ENCODE results near the gene TTC3. TPM values are rescaled to one million over a fixed set of nuclear protein-coding genes. Genes with fewer than 3 reads are reported as not detected.

Gene TTC3
- total and polyA plus RNA-seq, 2 of the 13 experiments (the other 11 are each of a cell fraction or from before 2014, with no cell fraction given), result 55.7 to 108 TPM

GRCh38 chr21:37073417-37074196, 553 bp downstream of the TTC3 start (continued):
- TF ChIP-seq CREBL2 (CRISPR knock-in tag; IDR thresholded peaks at IDR 0.05; ENCODE audit: borderline replicate concordance) (peak; percentile 78; the same call in 1 of the 2 replicates), HDAC2 (CRISPR knock-in tag; IDR thresholded peaks at IDR 0.05) (peak; percentile 48; the same call in 1 of the 2 replicates), IKZF5 (CRISPR knock-in tag; IDR thresholded peaks at IDR 0.05) (peak; percentile 28; the same call in 1 of the 2 replicates), ARID4A (CRISPR knock-in tag; IDR thresholded peaks at IDR 0.05; ENCODE audit: borderline replicate concordance) (peak; percentile 78), SALL1 (CRISPR knock-in tag; IDR thresholded peaks at IDR 0.05) (peak; percentile 74), ZNF781 (CRISPR knock-in tag; IDR thresholded peaks at IDR 0.05; ENCODE audit: borderline replicate concordance, not compliant biosample characterization) (peak; percentile 32), MAZ (IDR thresholded peaks at IDR 0.05; ENCODE audit: borderline replicate concordance, low read depth, low read length) (no peak), MAZ (CRISPR knock-in tag; IDR thresholded peaks at IDR 0.05; ENCODE audit: low read depth) (peak; percentile 47), ZNF589 (CRISPR knock-in tag; conservative IDR thresholded peaks at IDR 0.05) (0 out of 2 replicates have a peak, but pooled peaks have one; percentile 41), AHDC1 (CRISPR knock-in tag; IDR thresholded peaks at IDR 0.05; ENCODE audit: borderline replicate concordance) (0 out of 2 replicates have a peak, but pooled peaks have one; percentile 22), REL (CRISPR knock-in tag; conservative IDR thresholded peaks at IDR 0.05) (0 out of 2 replicates have a peak, but pooled peaks have one; percentile 47), ZNF768 (CRISPR knock-in tag; IDR thresholded peaks at IDR 0.05) (peak; percentile 66; the same call in 1 of the 2 replicates), GPN1 (CRISPR knock-in tag; IDR thresholded peaks at IDR 0.05; ENCODE audit: borderline replicate concordance) (no peak), NFKB2 (CRISPR knock-in tag; IDR thresholded peaks at IDR 0.05; ENCODE audit: borderline replicate concordance) (0 out of 2 replicates have a peak, but pooled peaks have one; percentile 22), MTF2 (CRISPR knock-in tag; IDR thresholded peaks at IDR 0.05; ENCODE audit: borderline replicate concordance) (peak; percentile 55; the same call in 1 of the 2 replicates), ZSCAN30 (CRISPR knock-in tag; IDR thresholded peaks at IDR 0.05) (0 out of 2 replicates have a peak, but pooled peaks have one; percentile 32)

Measured in HepG2 (cell line).